ENCODE results near the gene SHC4.

SHC4 gene

GRCh38 chr15:48875241-48875960 lies 88.3 kb downstream of the SHC4 start:
- DNase-seq (ENCODE audit: extremely low spot score), result no peak
- TF ChIP-seq CTCF (IDR thresholded peaks at IDR 0.05; ENCODE audit: control extremely low read depth, extremely low read depth, low read depth, missing control alignments), result no peak
- ChIA-PET CTCF (interaction anchor here (1.0 to 1.2 kb wide), 3 partner anchors 13 to 1177 kb away, joined by 3 read pairs; no protein-coding TSS in a partner anchor), POLR2A (interaction anchor here (0.6 kb wide), 1 partner anchor 230 kb away, joined by 3 read pairs; the partner anchor contains the start of gene FBN1)

- DNase-seq (ENCODE audit: extremely low spot score), result no peak
- ChIA-PET CTCF (interaction anchor here (3.1 kb wide), 1 partner anchor 11 kb away, joined by 16 read pairs; no protein-coding TSS in a partner anchor), POLR2A (no interaction called here)
- TF ChIP-seq CTCF (IDR thresholded peaks at IDR 0.05; ENCODE audit: control extremely low read depth, extremely low read depth, low read depth, missing control alignments), result no peak
Observed at GRCh38 chr15:48872632-48873031, 91.1 kb downstream of the SHC4 start.

GRCh38 chr15:48871542-48871941 lies 92.2 kb downstream of the SHC4 start:
- TF ChIP-seq CTCF (IDR thresholded peaks at IDR 0.05; ENCODE audit: control extremely low read depth, extremely low read depth, low read depth, missing control alignments), result no peak
- no peak for DNase-seq (ENCODE audit: extremely low spot score)
- CTCF ChIA-PET, result interaction anchor here (1.4 to 3.1 kb wide), 3 partner anchors 10 to 1132 kb away, joined by 3 to 16 read pairs (median 4); no protein-coding TSS in a partner anchor
- POLR2A ChIA-PET, result no interaction called here

GRCh38 chr15:48869966-48870365 lies 93.8 kb downstream of the SHC4 start:
- DNase-seq (ENCODE audit: extremely low spot score), result no peak
- POLR2A ChIA-PET, result no interaction called here
- TF ChIP-seq CTCF (IDR thresholded peaks at IDR 0.05; ENCODE audit: control extremely low read depth, extremely low read depth, low read depth, missing control alignments), result no peak
- CTCF ChIA-PET, result interaction anchor here (1.4 to 3.1 kb wide), 2 partner anchors 8 to 11 kb away, joined by 4 to 16 read pairs; no protein-coding TSS in a partner anchor

DNA sequence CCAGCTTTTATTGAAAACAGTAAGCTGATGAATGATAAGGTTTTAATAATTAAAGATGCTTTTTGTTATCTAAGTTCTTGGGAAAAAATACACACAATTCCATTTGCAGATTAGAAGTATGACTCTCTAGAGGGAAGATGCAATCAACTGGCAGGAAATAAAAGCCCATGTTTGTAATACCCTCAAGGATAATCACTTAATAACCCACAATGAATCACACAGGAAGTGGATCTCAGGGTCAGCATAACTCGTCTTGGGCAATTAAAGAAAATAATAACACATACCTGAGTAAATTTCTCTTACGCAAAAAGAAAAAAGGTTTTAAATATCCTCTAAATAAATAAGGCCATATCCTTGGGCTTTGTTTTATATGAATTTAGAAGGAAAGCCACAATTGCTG lies 95.2 kb downstream of the SHC4 start:
- DNase-seq (ENCODE audit: extremely low spot score), result no peak
- CTCF ChIA-PET, result interaction anchor here (1.1 to 1.6 kb wide), 2 partner anchors 10 to 554 kb away, joined by 3 to 5 read pairs; no protein-coding TSS in a partner anchor
- POLR2A ChIA-PET, result no interaction called here
- no peak for TF ChIP-seq CTCF (IDR thresholded peaks at IDR 0.05; ENCODE audit: control extremely low read depth, extremely low read depth, low read depth, missing control alignments)

GRCh38 chr15:48868023-48868422 lies 95.7 kb downstream of the SHC4 start:
- CTCF ChIA-PET, result interaction anchor here (1.1 to 1.6 kb wide), 4 partner anchors 9 to 1135 kb away, joined by 3 to 5 read pairs (median 4); partner anchors contain the start of gene FGF7
- no peak for DNase-seq (ENCODE audit: extremely low spot score)
- POLR2A ChIA-PET, result no interaction called here
- TF ChIP-seq CTCF (IDR thresholded peaks at IDR 0.05; ENCODE audit: control extremely low read depth, extremely low read depth, low read depth, missing control alignments), result no peak
